Stimulated activated naive B cell treated with anti-CD40 and anti-IgM and Interleukin-4, amounts not matched to agents 10 μg/mL and 1 μg/mL and 100 μg/mL, for 72 hours (primary cell): ENCODE data around the gene UBE4B.

ENCODE experiments used
- ATAC-seq, 2 donors: fragments of 150-1000 bp; cut with Tn5 transposase; replicated peaks; 2 replicates each; pipeline ENCODE4 v1.10.0; 2021; ENCODE audit warnings: moderate library complexity in 1 of 2
- DNase-seq: peaks from one replicate; pipeline ENCODE4 v3.0.0; 2021
- H3K27ac Mint-ChIP-seq: one replicate; pipeline ENCODE4 v1.8.0; 2022; ENCODE audit warnings: mild to moderate bottlenecking, mixed read lengths
- H3K27me3 Mint-ChIP-seq, 2 donors: one replicate each; pipeline ENCODE4 v1.8.0; 2022; ENCODE audit warnings: mixed read lengths in 2 of 2
- H3K36me3 Mint-ChIP-seq, 2 donors: one replicate each; pipeline ENCODE4 v1.8.0; 2022; ENCODE audit warnings: mixed read lengths in 2 of 2, mild to moderate bottlenecking in 1 of 2
- H3K4me1 Mint-ChIP-seq, 2 donors: one replicate each; pipeline ENCODE4 v1.8.0; 2022; ENCODE audit warnings: mixed read lengths in 2 of 2, mild to moderate bottlenecking in 1 of 2
- H3K4me3 Mint-ChIP-seq, 2 donors: one replicate each; pipeline ENCODE4 v1.8.0; 2022; ENCODE audit warnings: mild to moderate bottlenecking in 2 of 2, mixed read lengths in 2 of 2, moderate library complexity in 1 of 2
- H3K9me3 Mint-ChIP-seq, 2 donors: one replicate each; pipeline ENCODE4 v1.8.0; 2022; ENCODE audit warnings: mixed read lengths in 2 of 2, mild to moderate bottlenecking in 1 of 2

UBE4B gene

DNA sequence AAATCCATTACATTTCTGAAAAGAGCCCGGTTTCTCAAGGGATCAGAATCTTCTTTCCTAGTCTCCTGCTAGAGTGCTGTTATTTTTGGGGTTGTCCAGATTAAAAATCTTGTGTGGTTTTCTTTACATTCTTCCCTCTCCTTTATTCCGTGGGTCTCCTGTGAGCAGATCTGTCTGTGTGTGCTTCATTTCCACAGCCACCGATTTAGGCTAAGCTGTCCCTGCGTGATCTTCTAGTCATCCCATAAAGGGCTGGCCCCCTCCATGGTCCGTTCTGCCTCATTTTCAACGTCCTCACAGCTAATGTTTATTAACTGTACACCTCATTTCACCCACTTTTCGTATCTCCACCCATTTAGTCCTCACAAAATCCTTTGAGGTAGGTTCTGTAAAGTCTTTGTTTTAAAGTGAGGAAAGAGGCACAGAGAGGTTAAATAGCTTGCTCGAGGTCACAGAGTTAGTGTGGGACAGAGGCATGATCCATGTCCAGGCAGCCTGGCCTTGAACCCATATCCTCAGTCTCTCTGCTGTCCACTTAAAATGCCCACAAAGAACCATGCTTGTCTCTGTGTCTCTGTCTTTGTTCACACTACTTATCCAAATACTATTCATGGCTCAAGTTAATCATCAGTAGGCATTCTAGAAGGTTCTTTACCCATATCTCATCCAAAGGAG, 139.4 kb downstream of the UBE4B start:
- H3K9me3 Mint-ChIP-seq, result peaks cover 6 to 7% of the 10 kb centered on the region in 2 donors
- no peaks in the 10 kb centered on the region for H3K27me3 Mint-ChIP-seq
- H3K27ac Mint-ChIP-seq, result peak overlapping the region; percentile 15
- peaks cover 4 to 12% of the 10 kb centered on the region in 2 donors for H3K4me1 Mint-ChIP-seq
- H3K36me3 Mint-ChIP-seq, result peaks cover 49 to 66% of the 10 kb centered on the region in 2 donors
- no peak overlapping the region for H3K4me3 Mint-ChIP-seq
- ATAC-seq (no peak), DNase-seq (no peak)

DNA sequence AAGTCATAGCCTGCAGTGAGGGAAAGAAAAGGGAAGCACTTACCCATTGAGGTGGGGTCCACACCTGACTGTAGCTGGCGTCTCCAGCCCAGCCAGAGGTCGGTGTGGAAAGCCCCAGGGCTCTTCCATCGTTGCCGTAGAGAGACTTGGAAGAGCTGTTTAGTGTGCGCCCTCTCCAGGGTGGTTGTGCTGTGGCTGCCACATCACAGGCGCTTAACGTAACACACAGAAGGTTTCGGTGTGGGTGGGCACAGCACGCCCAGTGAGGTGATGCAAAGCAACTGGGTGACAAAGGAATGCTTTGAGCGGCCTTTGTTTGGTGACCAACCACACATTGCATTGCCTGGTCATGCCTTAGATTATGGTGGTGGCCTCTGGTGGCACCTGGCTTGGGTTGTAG, 140.8 kb downstream of the UBE4B start:
- H3K27me3 Mint-ChIP-seq, result no peaks in the 10 kb centered on the region
- DNase-seq (no peak), ATAC-seq (no peak)
- H3K4me3 Mint-ChIP-seq, result no peak overlapping the region
- peaks cover 6 to 7% of the 10 kb centered on the region in 2 donors for H3K9me3 Mint-ChIP-seq
- no peak overlapping the region for H3K27ac Mint-ChIP-seq
- H3K4me1 Mint-ChIP-seq, result peaks cover 4 to 12% of the 10 kb centered on the region in 2 donors
- H3K36me3 Mint-ChIP-seq, result peaks cover 42 to 58% of the 10 kb centered on the region in 2 donors

DNA sequence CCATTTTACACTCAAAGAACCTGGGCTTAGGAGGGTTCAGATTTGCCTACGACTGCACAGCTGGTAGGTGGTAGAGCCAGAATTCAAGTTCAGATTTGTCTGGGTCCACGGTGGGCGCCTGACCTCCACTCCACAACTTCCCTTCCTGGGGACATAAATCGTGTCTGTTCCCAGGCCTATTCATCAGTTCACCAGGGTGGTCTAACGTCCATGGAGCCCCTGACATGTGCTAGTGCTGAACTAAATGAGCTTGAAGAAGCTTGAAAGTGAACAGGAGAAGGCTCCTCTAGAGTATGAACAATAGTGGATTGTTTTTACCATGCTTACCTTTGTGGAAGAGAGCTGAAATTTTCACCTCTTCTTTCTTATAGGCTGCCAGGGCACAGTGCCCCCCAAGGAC, 145.1 kb downstream of the UBE4B start:
- H3K27me3 Mint-ChIP-seq, result no peaks in the 10 kb centered on the region
- H3K4me3 Mint-ChIP-seq, result no peak overlapping the region
- no peak overlapping the region for H3K27ac Mint-ChIP-seq
- ATAC-seq, result no peak
- H3K4me1 Mint-ChIP-seq, result peaks cover 10 to 23% of the 10 kb centered on the region in 2 donors
- no peak for DNase-seq
- H3K36me3 Mint-ChIP-seq, result peaks cover 47 to 50% of the 10 kb centered on the region in 2 donors
- H3K9me3 Mint-ChIP-seq, result peaks cover 6 to 7% of the 10 kb centered on the region in 2 donors

DNA sequence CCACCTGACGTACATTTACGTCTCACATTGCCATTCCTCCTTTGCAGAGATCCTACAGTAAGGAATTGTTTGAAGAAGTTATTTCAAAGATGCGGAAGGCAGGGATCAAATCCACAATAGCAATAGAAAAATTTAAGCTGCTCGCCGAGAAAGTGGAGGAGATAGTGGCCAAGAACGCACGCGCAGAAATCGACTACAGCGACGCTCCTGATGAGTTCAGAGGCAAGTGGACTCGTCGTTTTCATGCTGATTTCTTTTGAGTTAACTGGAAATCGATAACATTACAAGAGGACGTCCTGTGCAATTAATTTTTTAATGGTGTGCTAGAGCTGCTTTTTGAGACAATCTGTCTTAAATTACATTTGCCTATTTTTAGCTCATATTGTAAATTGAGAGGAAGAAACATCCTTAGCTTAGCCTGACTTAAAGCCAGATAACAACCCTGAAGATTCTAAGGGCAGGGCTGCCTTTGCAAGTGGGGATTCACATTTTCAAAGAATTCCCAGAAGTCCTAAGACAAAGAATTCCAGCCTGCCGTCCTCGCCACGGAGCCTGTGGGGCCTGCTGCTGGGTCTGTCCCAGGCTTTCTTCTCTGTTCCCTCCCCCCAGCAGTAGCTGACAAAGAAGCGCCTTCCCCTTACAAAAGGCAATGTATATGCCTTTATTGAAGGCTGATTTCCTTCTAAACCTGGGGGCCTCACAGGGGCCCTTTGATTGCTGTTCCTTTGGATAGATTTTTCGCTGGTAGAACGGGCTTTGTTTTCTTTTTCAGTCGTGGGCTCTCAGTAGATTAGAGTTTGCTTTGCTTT, 146.0 kb downstream of the UBE4B start:
- Mint-ChIP-seq H3K36me3 (peaks cover 43 to 46% of the 10 kb centered on the region in 2 donors), H3K4me3 (no peak overlapping the region), H3K9me3 (peaks cover 6 to 7% of the 10 kb centered on the region in 2 donors), H3K4me1 (peaks cover 10 to 23% of the 10 kb centered on the region in 2 donors), H3K27me3 (no peaks in the 10 kb centered on the region), H3K27ac (no peak overlapping the region)
- ATAC-seq (no peak), DNase-seq (no peak)

DNA sequence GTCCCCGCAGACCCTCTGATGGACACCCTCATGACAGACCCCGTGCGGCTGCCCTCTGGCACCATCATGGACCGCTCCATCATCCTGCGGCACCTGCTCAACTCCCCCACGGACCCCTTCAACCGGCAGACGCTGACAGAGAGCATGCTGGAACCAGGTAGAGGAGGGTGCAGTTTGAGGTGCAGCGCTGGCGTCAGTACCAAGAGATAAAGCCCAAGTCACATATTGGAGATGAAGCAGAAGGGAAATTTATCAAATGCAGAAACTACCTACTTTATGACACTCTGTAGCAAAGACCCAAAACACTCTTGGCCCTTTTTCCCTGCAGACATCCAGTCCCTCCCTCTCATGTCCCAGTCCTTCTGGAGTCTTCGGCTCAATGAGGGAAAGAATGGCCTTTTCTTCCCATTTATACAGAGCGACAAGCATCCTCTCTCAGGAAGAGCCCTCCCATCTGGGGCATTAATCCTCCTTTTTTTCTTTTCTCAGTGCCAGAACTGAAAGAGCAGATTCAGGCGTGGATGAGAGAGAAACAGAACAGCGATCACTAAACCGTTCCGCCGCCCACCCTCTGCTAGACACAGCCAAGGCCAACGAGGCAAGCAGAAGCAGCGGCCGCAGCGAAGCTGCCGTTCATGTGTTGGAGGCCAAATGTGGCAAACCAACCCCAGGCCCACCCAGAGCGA, 146.8 kb downstream of the UBE4B start:
- H3K27me3 Mint-ChIP-seq, result no peaks in the 10 kb centered on the region
- H3K9me3 Mint-ChIP-seq, result peaks cover 6 to 7% of the 10 kb centered on the region in 2 donors
- H3K4me1 Mint-ChIP-seq, result peaks cover 10 to 23% of the 10 kb centered on the region in 2 donors
- H3K27ac Mint-ChIP-seq, result no peak overlapping the region
- H3K36me3 Mint-ChIP-seq, result peaks cover 38 to 41% of the 10 kb centered on the region in 2 donors
- ATAC-seq (no peak), DNase-seq (no peak)
- H3K4me3 Mint-ChIP-seq, result no peak overlapping the region

DNA sequence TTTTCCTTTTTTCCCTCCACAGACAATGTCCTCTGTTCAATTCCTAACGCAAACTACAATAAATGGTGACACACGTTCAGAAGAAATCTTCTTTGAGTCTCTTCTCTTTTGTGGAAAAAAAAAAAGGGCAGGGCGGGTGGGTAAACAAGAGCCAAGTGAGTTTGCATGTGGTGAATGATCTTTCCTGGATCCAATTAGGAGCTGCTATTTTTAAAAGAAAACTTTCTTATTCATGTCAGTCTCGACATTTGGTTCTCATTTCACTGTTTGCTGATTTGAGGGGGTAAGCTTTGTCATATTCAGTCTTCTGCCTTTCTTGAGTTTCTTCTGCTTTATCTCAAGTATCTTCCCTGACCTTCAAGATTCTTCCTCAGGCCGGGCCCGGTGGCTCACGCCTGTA, 148.4 kb downstream of the UBE4B start:
- Mint-ChIP-seq H3K27ac (peak overlapping the region; percentile 80), H3K36me3 (peaks cover 27 to 28% of the 10 kb centered on the region in 2 donors), H3K27me3 (no peaks in the 10 kb centered on the region), H3K4me3 (peak overlapping the region in 1 of 2 donors; percentile 58), H3K9me3 (no peaks in the 10 kb centered on the region), H3K4me1 (peaks cover 10 to 23% of the 10 kb centered on the region in 2 donors)
- no peak for ATAC-seq
- DNase-seq, result no peak

DNA sequence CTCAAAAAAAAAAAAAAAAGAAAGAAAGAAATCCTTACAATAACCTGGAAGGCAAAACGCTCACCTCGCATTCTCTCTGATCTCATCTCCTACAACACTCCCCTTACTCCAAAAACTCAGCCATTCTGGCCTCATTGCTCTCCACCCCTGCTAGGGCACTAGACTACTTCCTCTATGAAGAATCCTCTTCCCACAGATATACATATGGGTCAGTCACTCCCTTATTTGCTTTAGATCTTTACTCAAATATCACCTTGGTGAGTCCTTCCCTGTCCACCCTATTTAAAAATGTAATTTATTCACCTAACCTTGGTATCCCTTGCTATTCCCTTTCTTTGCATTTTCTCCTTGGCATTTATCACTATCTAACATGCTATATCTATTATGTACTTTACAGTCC, 153.0 kb downstream of the UBE4B start:
- H3K9me3 Mint-ChIP-seq, result peaks cover 3 to 4% of the 10 kb centered on the region in 2 donors
- H3K4me3 Mint-ChIP-seq, result no peak overlapping the region
- DNase-seq, result no peak
- peaks cover 12 to 14% of the 10 kb centered on the region in 2 donors for H3K36me3 Mint-ChIP-seq
- no peaks in the 10 kb centered on the region for H3K27me3 Mint-ChIP-seq
- no peak for ATAC-seq
- peaks cover 10 to 20% of the 10 kb centered on the region in 2 donors for H3K4me1 Mint-ChIP-seq
- no peak overlapping the region for H3K27ac Mint-ChIP-seq

DNA sequence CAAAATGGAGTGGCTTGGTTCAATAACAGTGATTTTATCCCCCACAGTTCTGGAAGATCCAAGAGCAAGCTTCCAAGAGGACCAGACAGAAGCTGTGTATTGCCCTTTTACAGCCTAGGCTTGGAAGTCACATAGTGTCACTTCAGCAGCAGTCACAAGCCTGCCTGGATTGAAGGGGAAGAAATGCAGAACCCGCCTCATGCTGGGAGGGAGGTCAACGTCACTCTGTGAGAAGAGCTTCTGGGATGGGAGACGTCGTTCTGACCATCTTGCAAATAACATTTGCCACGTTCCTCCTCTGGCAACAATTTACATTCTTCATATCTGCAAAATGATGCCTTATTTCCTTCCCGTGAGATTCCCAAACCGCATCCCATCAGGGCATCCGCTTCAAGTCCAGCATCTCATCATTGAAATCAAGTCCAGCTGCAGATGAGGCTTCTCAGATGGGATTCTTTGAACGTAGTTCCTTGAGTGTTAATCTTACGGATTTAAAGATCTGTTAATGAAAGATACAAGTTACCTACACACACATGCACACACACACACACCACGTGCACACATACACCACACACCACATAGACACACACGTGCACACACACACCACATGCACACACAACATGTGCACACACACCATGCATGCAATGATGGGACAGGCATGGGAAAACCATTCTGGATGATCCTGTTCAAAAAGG, 153.7 kb downstream of the UBE4B start:
- no peak overlapping the region for H3K27ac Mint-ChIP-seq
- H3K4me3 Mint-ChIP-seq, result no peak overlapping the region
- H3K4me1 Mint-ChIP-seq, result peaks cover 7 to 13% of the 10 kb centered on the region in 2 donors
- DNase-seq (no peak), ATAC-seq (no peak)
- H3K27me3 Mint-ChIP-seq, result no peaks in the 10 kb centered on the region
- peaks cover 8% of the 10 kb centered on the region in 2 donors for H3K36me3 Mint-ChIP-seq
- H3K9me3 Mint-ChIP-seq, result peaks cover 3 to 4% of the 10 kb centered on the region in 2 donors

DNA sequence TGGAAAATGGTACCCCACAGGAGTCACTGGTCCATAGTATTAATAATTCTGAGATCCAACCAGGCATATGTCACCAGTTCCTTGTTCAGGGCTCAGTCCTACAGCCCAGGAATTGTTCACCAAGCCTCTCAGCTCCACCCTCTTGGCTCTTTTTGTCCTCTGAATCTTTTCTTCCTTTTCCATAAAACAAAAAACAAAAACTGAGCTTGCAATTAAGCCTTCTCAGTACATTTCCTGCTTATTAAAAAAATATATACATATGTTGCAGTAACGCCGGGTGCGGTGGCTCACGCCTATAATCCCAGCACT, 154.2 kb downstream of the UBE4B start:
- H3K27ac Mint-ChIP-seq, result no peak overlapping the region
- ATAC-seq, result no peak
- H3K9me3 Mint-ChIP-seq, result peaks cover 3 to 4% of the 10 kb centered on the region in 2 donors
- H3K4me1 Mint-ChIP-seq, result peaks cover 7 to 12% of the 10 kb centered on the region in 2 donors
- no peaks in the 10 kb centered on the region for H3K27me3 Mint-ChIP-seq
- DNase-seq, result no peak
- H3K4me3 Mint-ChIP-seq, result no peak overlapping the region
- H3K36me3 Mint-ChIP-seq, result peaks cover 6 to 8% of the 10 kb centered on the region in 2 donors

DNA sequence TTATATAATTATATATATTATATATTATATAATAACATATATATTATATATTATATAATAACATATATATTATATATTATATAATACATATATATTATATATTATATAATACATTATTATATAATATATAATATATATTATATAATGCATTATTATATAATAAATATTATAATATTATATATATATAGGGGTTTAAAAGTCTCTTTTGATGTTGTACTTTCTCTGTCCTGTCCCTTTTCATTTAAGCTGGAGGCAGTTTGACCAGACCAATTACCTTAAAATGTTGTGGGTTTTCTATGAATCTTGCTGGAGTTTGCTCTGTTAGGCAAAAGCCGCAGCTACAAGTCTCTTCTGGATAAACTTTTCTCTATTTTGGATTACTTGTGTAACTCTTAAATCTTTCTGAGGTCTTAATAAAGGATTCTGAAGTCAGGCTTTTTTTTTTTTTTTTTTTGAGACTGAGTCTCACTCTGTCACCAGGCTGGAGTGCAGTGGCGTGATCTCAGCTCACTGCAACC, 155.4 kb downstream of the UBE4B start:
- Mint-ChIP-seq H3K9me3 (peaks cover 3 to 4% of the 10 kb centered on the region in 2 donors), H3K36me3 (peaks cover 2 to 4% of the 10 kb centered on the region in 2 donors)
- ATAC-seq, result no peak

DNA sequence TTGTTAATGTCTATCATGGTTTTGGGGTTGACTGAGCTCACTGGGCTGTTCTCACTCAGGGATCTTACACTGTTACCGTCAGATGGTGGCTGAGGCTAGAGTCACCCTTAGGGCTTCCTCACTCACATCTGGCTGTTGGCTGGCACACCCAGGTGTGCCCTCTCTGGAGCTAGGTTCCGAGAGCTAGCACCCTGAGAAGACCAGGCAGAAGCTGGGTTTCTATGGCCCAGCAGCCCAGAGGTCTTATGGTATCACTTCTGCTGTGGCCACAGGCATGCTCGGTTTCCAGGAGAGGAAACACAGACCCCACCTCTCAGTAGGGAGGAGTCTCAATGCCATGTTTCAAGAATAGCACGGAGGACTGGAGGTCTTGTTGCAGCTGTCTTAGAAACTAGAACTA, 156.9 kb downstream of the UBE4B start:
- Mint-ChIP-seq H3K36me3 (peaks cover 2 to 4% of the 10 kb centered on the region in 2 donors), H3K27ac (no peak overlapping the region), H3K27me3 (peaks cover 0 to 5% of the 10 kb centered on the region in 2 donors), H3K9me3 (peaks cover 3 to 4% of the 10 kb centered on the region in 2 donors), H3K4me3 (peak overlapping the region in 1 of 2 donors; percentile 10), H3K4me1 (peaks cover 5 to 12% of the 10 kb centered on the region in 2 donors)
- DNase-seq, result no peak
- peak; percentile 69 to 75 for ATAC-seq

More for the DNA sequence above, 155.4 kb downstream of the UBE4B start:
- DNase-seq, result no peak
- peaks cover 5 to 12% of the 10 kb centered on the region in 2 donors for H3K4me1 Mint-ChIP-seq
- no peak overlapping the region for H3K27ac Mint-ChIP-seq
- H3K4me3 Mint-ChIP-seq, result no peak overlapping the region
- H3K27me3 Mint-ChIP-seq, result peaks cover 0 to under 1% of the 10 kb centered on the region in 2 donors

DNA sequence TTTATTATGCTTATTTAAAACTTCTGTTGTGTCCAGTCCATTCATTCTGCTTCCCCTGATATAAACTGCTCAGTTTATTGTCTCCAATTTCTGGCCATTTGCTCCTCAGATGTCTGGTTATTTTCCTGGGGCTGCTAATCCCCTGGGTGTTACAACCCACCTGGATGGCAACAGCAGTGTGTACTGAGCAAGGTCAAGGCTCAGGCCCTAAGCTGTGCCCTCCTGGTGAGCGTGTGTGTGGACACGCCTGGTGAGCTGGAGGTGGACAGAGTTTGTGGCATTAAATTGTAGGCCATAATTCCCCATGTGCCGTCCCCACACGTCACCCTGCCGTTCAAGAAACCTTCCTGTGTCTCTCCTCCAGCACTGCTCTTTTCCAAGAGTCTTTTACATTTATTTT, 159.5 kb downstream of the UBE4B start:
- Mint-ChIP-seq H3K4me3 (no peak overlapping the region), H3K9me3 (peaks cover 3 to 4% of the 10 kb centered on the region in 2 donors), H3K27me3 (peaks cover 0 to 5% of the 10 kb centered on the region in 2 donors), H3K36me3 (peaks cover 2 to 4% of the 10 kb centered on the region in 2 donors), H3K27ac (no peak overlapping the region), H3K4me1 (peaks cover 5 to 12% of the 10 kb centered on the region in 2 donors)
- ATAC-seq (no peak), DNase-seq (no peak)

DNA sequence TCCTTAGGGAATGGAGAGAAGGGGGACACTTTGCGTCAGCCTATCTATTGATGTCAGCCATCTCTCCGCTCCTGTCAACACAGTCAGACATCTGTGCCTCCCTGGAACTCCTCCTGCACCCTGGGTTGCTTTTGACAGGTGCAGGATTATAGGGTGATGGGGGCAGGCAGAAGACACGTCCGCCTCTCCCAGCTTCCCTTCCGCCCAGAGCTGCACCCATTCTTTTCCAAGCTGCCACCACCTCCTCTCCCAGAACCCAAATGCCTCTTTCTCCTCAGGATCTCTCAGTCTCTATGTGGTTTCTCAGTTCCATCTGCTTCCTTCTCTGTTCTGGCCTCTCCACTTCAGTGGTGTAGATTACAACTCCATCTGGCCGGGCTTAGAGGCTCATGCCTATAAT, 160.5 kb downstream of the UBE4B start:
- DNase-seq (no peak), ATAC-seq (no peak)
- H3K4me1 Mint-ChIP-seq, result peaks cover 5 to 12% of the 10 kb centered on the region in 2 donors
- peaks cover 2 to 4% of the 10 kb centered on the region in 2 donors for H3K36me3 Mint-ChIP-seq
- H3K27ac Mint-ChIP-seq, result no peak overlapping the region
- H3K9me3 Mint-ChIP-seq, result peaks cover 3 to 4% of the 10 kb centered on the region in 2 donors
- H3K4me3 Mint-ChIP-seq, result no peak overlapping the region
- peaks cover 0 to 7% of the 10 kb centered on the region in 2 donors for H3K27me3 Mint-ChIP-seq

DNA sequence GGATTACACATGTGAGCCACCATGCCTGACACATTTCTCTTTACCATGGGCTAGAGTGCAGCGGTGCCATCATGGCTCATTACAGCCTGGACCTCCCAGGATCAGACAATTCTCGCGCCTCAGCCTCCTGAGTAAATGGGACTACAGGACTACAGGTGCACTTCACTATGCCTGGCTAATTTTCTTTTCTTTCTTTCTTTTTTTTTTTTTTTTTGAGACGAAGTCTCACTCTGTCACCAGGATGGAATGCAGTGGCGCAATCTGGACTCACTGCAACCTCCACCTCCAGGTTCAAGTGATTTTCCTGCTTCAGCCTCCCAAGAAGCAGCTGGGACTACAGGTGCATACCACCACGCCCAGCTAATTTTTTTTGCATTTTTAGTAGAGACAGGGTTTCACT, 162.8 kb downstream of the UBE4B start:
- Mint-ChIP-seq H3K9me3 (no peaks in the 10 kb centered on the region), H3K36me3 (no peaks in the 10 kb centered on the region), H3K27ac (peak overlapping the region; percentile 52), H3K4me3 (no peak overlapping the region), H3K27me3 (peaks cover 0 to 8% of the 10 kb centered on the region in 2 donors), H3K4me1 (no peaks in the 10 kb centered on the region)
- no peak for ATAC-seq
- no peak for DNase-seq
